Loucy (cell line): ENCODE results near the gene ANP32E.

Experiments
- CTCF ChIP-seq: fragments of 200-600 bp; sonication (generic); conservative IDR thresholded peaks from 2 replicates; pipeline ENCODE4 v1.5.1; 2014; ENCODE audit warnings: mild to moderate bottlenecking, antibody characterized with exemption, low read length
- EZH2phosphoT487 ChIP-seq: fragments of 200-600 bp; IDR thresholded peaks from 2 replicates; pipeline ENCODE4 v1.6.1; 2018; ENCODE audit warnings: antibody characterized with exemption, mild to moderate bottlenecking, moderate library complexity, borderline replicate concordance

GRCh38 chr1:150235294-150235851 lies 539 bp downstream of the ANP32E start:
- TF ChIP-seq CTCF (no peak), EZH2phosphoT487 (no peak)
